Measurements from ENCODE around the gene PLAC8. TPM values are rescaled to one million over a fixed set of nuclear protein-coding genes. Genes with fewer than 3 reads are reported as not detected.
A peak's percentile ranks its signal among the peaks of the same experiment; 100 is the strongest.

The PLAC8 gene
- total RNA-seq (2021; fragmentation: NEBNext Ultra II Directional; extraction: Animal tissue kit (Norgen Biotek cat#: 25700)): 1 to 10 TPM; 1.8 to 7.4 (median 5.7) TPM
- long read RNA-seq, partial matches to known transcripts: 0 of 4 reads
- long read RNA-seq, other reads (novel, unspliced or antisense): 0 of 4 reads

GRCh38 chr4:83114576-83114975 lies at the start of gene PLAC8:
Gene PLAC8, minus strand, starts transcription at chr4:83114729. Its CDS starts 6,808 bp downstream, at chr4:83107921.
- TF ChIP-seq CTCF (IDR thresholded peaks at IDR 0.05): no peak
- no peaks in the 10 kb centered on the region for H3K36me3 Mint-ChIP-seq (ENCODE audit: low read depth)
- no peaks in the 10 kb centered on the region; the same call in 1 of the 2 replicates for H3K27me3 Mint-ChIP-seq (ENCODE audit: insufficient read depth)
- H3K4me3 Mint-ChIP-seq: peak within 1 kb of the TSS; percentile 63
- no peaks in the 10 kb centered on the region for H3K9me3 Mint-ChIP-seq
- H3K27ac Mint-ChIP-seq: peak within 1 kb of the TSS; percentile 80
- H3K4me1 Mint-ChIP-seq (ENCODE audit: low read depth): peaks cover 63% of the 10 kb centered on the region
- no peak for DNase-seq

GRCh38 chr4:83153417-83153816 lies 38.9 kb upstream of the PLAC8 start:
- Mint-ChIP-seq H3K36me3 (ENCODE audit: low read depth) (peaks cover 8% of the 10 kb centered on the region), H3K4me1 (ENCODE audit: low read depth) (peaks cover 52% of the 10 kb centered on the region), H3K27me3 (ENCODE audit: insufficient read depth) (peaks cover 3% of the 10 kb centered on the region), H3K4me3 (no peak overlapping the region), H3K27ac (peak overlapping the region; percentile 46; the same call in 1 of the 2 replicates), H3K9me3 (peaks cover 8% of the 10 kb centered on the region)
- no peak for DNase-seq
- TF ChIP-seq CTCF (IDR thresholded peaks at IDR 0.05): no peak

GRCh38 chr4:83152746-83153145 lies 38.2 kb upstream of the PLAC8 start:
- peaks cover 8% of the 10 kb centered on the region for H3K9me3 Mint-ChIP-seq
- DNase-seq: peak; percentile 36
- TF ChIP-seq CTCF (IDR thresholded peaks at IDR 0.05): no peak
- no peak overlapping the region for H3K4me3 Mint-ChIP-seq
- H3K27me3 Mint-ChIP-seq (ENCODE audit: insufficient read depth): peaks cover 3% of the 10 kb centered on the region
- peaks cover 8% of the 10 kb centered on the region for H3K36me3 Mint-ChIP-seq (ENCODE audit: low read depth)
- H3K4me1 Mint-ChIP-seq (ENCODE audit: low read depth): peaks cover 47% of the 10 kb centered on the region
- H3K27ac Mint-ChIP-seq: peak overlapping the region; percentile 46; the same call in 1 of the 2 replicates

- Mint-ChIP-seq H3K4me1 (ENCODE audit: low read depth) (peaks cover 47% of the 10 kb centered on the region), H3K9me3 (peaks cover 7% of the 10 kb centered on the region), H3K27ac (no peak overlapping the region), H3K36me3 (ENCODE audit: low read depth) (peaks cover 6% of the 10 kb centered on the region), H3K4me3 (no peak overlapping the region), H3K27me3 (ENCODE audit: insufficient read depth) (peaks cover 3% of the 10 kb centered on the region)
- DNase-seq: no peak
- no peak for TF ChIP-seq CTCF (IDR thresholded peaks at IDR 0.05)
Observed at GRCh38 chr4:83151651-83152050, 37.1 kb upstream of the PLAC8 start.

GRCh38 chr4:83150653-83151330 lies 36.3 kb upstream of the PLAC8 start:
- Mint-ChIP-seq H3K4me3 (no peak overlapping the region), H3K4me1 (ENCODE audit: low read depth) (peaks cover 47% of the 10 kb centered on the region), H3K9me3 (no peaks in the 10 kb centered on the region), H3K36me3 (ENCODE audit: low read depth) (no peaks in the 10 kb centered on the region; the same call in 1 of the 2 replicates), H3K27ac (no peak overlapping the region), H3K27me3 (ENCODE audit: insufficient read depth) (peaks cover 2% of the 10 kb centered on the region)
- no peak for DNase-seq
- TF ChIP-seq CTCF (IDR thresholded peaks at IDR 0.05): no peak
